Measurements from ENCODE around the gene VMP1.

- TF ChIP-seq CTCF (IDR thresholded peaks at IDR 0.05; ENCODE audit: low read depth, low read length, poor library complexity, severe bottlenecking) (no peak), EZH2phosphoT487 (IDR thresholded peaks at IDR 0.05; ENCODE audit: borderline replicate concordance, low read length) (no peak)
These were observed 15.2 kb downstream of the VMP1 start for GRCh38 chr17:59722623-59723022.
